Measurements from ENCODE around the gene GIN1.

GIN1 gene

GRCh38 chr5:103128202-103128601 is 8.3 kb upstream of the GIN1 start:
- H3K27me3 ChIP-seq (ENCODE audit: control insufficient read depth in 1 of 2, insufficient read depth in 2 of 2, low read length in 2 of 2) = no peaks in the 10 kb centered on the region
- H3K9me3 ChIP-seq (ENCODE audit: control insufficient read depth in 2 of 2, low read length in 2 of 2) = no peaks in the 10 kb centered on the region
- H3K27ac ChIP-seq (ENCODE audit: low read length) = no peak overlapping the region
- H3K36me3 ChIP-seq (ENCODE audit: control insufficient read depth in 2 of 2, insufficient read depth in 2 of 2, low read length in 2 of 2) = no peaks in the 10 kb centered on the region
- H3K4me3 ChIP-seq (ENCODE audit: low read length in 2 of 2) = no peak overlapping the region
- H3K9ac ChIP-seq (ENCODE audit: low read length in 2 of 2) = no peak overlapping the region
- H3K4me1 ChIP-seq (ENCODE audit: control insufficient read depth, insufficient read depth, low read length) = no peaks in the 10 kb centered on the region

GRCh38 chr5:103127292-103127817 is 7.4 kb upstream of the GIN1 start:
- Histone ChIP-seq H3K4me1 (ENCODE audit: control insufficient read depth, insufficient read depth, low read length) (peaks cover 3% of the 10 kb centered on the region), H3K4me3 (ENCODE audit: low read length in 2 of 2) (no peak overlapping the region), H3K27me3 (ENCODE audit: control insufficient read depth in 1 of 2, insufficient read depth in 2 of 2, low read length in 2 of 2) (no peaks in the 10 kb centered on the region), H3K27ac (ENCODE audit: low read length) (no peak overlapping the region), H3K9ac (ENCODE audit: low read length in 2 of 2) (no peak overlapping the region), H3K36me3 (ENCODE audit: control insufficient read depth in 2 of 2, insufficient read depth in 2 of 2, low read length in 2 of 2) (no peaks in the 10 kb centered on the region), H3K9me3 (ENCODE audit: control insufficient read depth in 2 of 2, low read length in 2 of 2) (no peaks in the 10 kb centered on the region)

GRCh38 chr5:103126557-103126956 is 6.6 kb upstream of the GIN1 start:
- Histone ChIP-seq H3K27ac (ENCODE audit: low read length) (no peak overlapping the region), H3K4me3 (ENCODE audit: low read length in 2 of 2) (no peak overlapping the region), H3K36me3 (ENCODE audit: control insufficient read depth in 2 of 2, insufficient read depth in 2 of 2, low read length in 2 of 2) (no peaks in the 10 kb centered on the region), H3K9me3 (ENCODE audit: control insufficient read depth in 2 of 2, low read length in 2 of 2) (no peaks in the 10 kb centered on the region), H3K4me1 (ENCODE audit: control insufficient read depth, insufficient read depth, low read length) (peaks cover 3% of the 10 kb centered on the region), H3K27me3 (ENCODE audit: control insufficient read depth in 1 of 2, insufficient read depth in 2 of 2, low read length in 2 of 2) (no peaks in the 10 kb centered on the region), H3K9ac (ENCODE audit: low read length in 2 of 2) (no peak overlapping the region)

- Histone ChIP-seq H3K27me3 (ENCODE audit: control insufficient read depth in 1 of 2, insufficient read depth in 2 of 2, low read length in 2 of 2) (no peaks in the 10 kb centered on the region), H3K36me3 (ENCODE audit: control insufficient read depth in 2 of 2, insufficient read depth in 2 of 2, low read length in 2 of 2) (no peaks in the 10 kb centered on the region), H3K9me3 (ENCODE audit: control insufficient read depth in 2 of 2, low read length in 2 of 2) (no peaks in the 10 kb centered on the region), H3K9ac (ENCODE audit: low read length in 2 of 2) (no peak overlapping the region), H3K27ac (ENCODE audit: low read length) (no peak overlapping the region), H3K4me1 (ENCODE audit: control insufficient read depth, insufficient read depth, low read length) (peaks cover 7% of the 10 kb centered on the region), H3K4me3 (ENCODE audit: low read length in 2 of 2) (no peak overlapping the region)
Measured at GRCh38 chr5:103122242-103122641, 2.3 kb upstream of the GIN1 start.

GRCh38 chr5:103120607-103121200 is 766 bp upstream of the GIN1 start:
- peak overlapping the region; percentile 84 to 98 for H3K9ac ChIP-seq (ENCODE audit: low read length in 2 of 2)
- H3K9me3 ChIP-seq (ENCODE audit: control insufficient read depth in 2 of 2, low read length in 2 of 2) = no peaks in the 10 kb centered on the region
- H3K36me3 ChIP-seq (ENCODE audit: control insufficient read depth in 2 of 2, insufficient read depth in 2 of 2, low read length in 2 of 2) = no peaks in the 10 kb centered on the region
- no peaks in the 10 kb centered on the region for H3K27me3 ChIP-seq (ENCODE audit: control insufficient read depth in 1 of 2, insufficient read depth in 2 of 2, low read length in 2 of 2)
- H3K27ac ChIP-seq (ENCODE audit: low read length) = peak overlapping the region; percentile 91
- H3K4me3 ChIP-seq (ENCODE audit: low read length in 2 of 2) = peak overlapping the region; percentile 97 to 98
- peaks cover 7% of the 10 kb centered on the region for H3K4me1 ChIP-seq (ENCODE audit: control insufficient read depth, insufficient read depth, low read length)

- no peaks in the 10 kb centered on the region for H3K27me3 ChIP-seq (ENCODE audit: control insufficient read depth in 1 of 2, insufficient read depth in 2 of 2, low read length in 2 of 2)
- H3K9ac ChIP-seq (ENCODE audit: low read length in 2 of 2) = peak overlapping the region; percentile 84 to 98
- H3K4me3 ChIP-seq (ENCODE audit: low read length in 2 of 2) = peak overlapping the region; percentile 97 to 98
- H3K4me1 ChIP-seq (ENCODE audit: control insufficient read depth, insufficient read depth, low read length) = peaks cover 7% of the 10 kb centered on the region
- no peaks in the 10 kb centered on the region for H3K36me3 ChIP-seq (ENCODE audit: control insufficient read depth in 2 of 2, insufficient read depth in 2 of 2, low read length in 2 of 2)
- H3K27ac ChIP-seq (ENCODE audit: low read length) = peak overlapping the region; percentile 91
- no peaks in the 10 kb centered on the region for H3K9me3 ChIP-seq (ENCODE audit: control insufficient read depth in 2 of 2, low read length in 2 of 2)
Measured at GRCh38 chr5:103119070-103119764, 721 bp downstream of the GIN1 start.

GRCh38 chr5:103117471-103117991 is 2.4 kb downstream of the GIN1 start:
- H3K9me3 ChIP-seq (ENCODE audit: control insufficient read depth in 2 of 2, low read length in 2 of 2) = no peaks in the 10 kb centered on the region
- peaks cover 4% of the 10 kb centered on the region for H3K4me1 ChIP-seq (ENCODE audit: control insufficient read depth, insufficient read depth, low read length)
- H3K27ac ChIP-seq (ENCODE audit: low read length) = no peak overlapping the region
- H3K4me3 ChIP-seq (ENCODE audit: low read length in 2 of 2) = no peak overlapping the region
- H3K36me3 ChIP-seq (ENCODE audit: control insufficient read depth in 2 of 2, insufficient read depth in 2 of 2, low read length in 2 of 2) = no peaks in the 10 kb centered on the region
- H3K27me3 ChIP-seq (ENCODE audit: control insufficient read depth in 1 of 2, insufficient read depth in 2 of 2, low read length in 2 of 2) = no peaks in the 10 kb centered on the region
- no peak overlapping the region for H3K9ac ChIP-seq (ENCODE audit: low read length in 2 of 2)

GRCh38 chr5:103114440-103114839 is 5.5 kb downstream of the GIN1 start:
- H3K9ac ChIP-seq (ENCODE audit: low read length in 2 of 2) = no peak overlapping the region
- no peaks in the 10 kb centered on the region for H3K27me3 ChIP-seq (ENCODE audit: control insufficient read depth in 1 of 2, insufficient read depth in 2 of 2, low read length in 2 of 2)
- no peaks in the 10 kb centered on the region for H3K9me3 ChIP-seq (ENCODE audit: control insufficient read depth in 2 of 2, low read length in 2 of 2)
- peaks cover 4% of the 10 kb centered on the region for H3K4me1 ChIP-seq (ENCODE audit: control insufficient read depth, insufficient read depth, low read length)
- no peaks in the 10 kb centered on the region for H3K36me3 ChIP-seq (ENCODE audit: control insufficient read depth in 2 of 2, insufficient read depth in 2 of 2, low read length in 2 of 2)
- no peak overlapping the region for H3K27ac ChIP-seq (ENCODE audit: low read length)
- H3K4me3 ChIP-seq (ENCODE audit: low read length in 2 of 2) = no peak overlapping the region

GRCh38 chr5:103112910-103113309 is 7.0 kb downstream of the GIN1 start:
- Histone ChIP-seq H3K36me3 (ENCODE audit: control insufficient read depth in 2 of 2, insufficient read depth in 2 of 2, low read length in 2 of 2) (no peaks in the 10 kb centered on the region), H3K27ac (ENCODE audit: low read length) (no peak overlapping the region), H3K4me1 (ENCODE audit: control insufficient read depth, insufficient read depth, low read length) (no peaks in the 10 kb centered on the region), H3K9me3 (ENCODE audit: control insufficient read depth in 2 of 2, low read length in 2 of 2) (no peaks in the 10 kb centered on the region), H3K4me3 (ENCODE audit: low read length in 2 of 2) (no peak overlapping the region), H3K27me3 (ENCODE audit: control insufficient read depth in 1 of 2, insufficient read depth in 2 of 2, low read length in 2 of 2) (no peaks in the 10 kb centered on the region), H3K9ac (ENCODE audit: low read length in 2 of 2) (no peak overlapping the region)

- no peaks in the 10 kb centered on the region for H3K36me3 ChIP-seq (ENCODE audit: control insufficient read depth in 2 of 2, insufficient read depth in 2 of 2, low read length in 2 of 2)
- H3K9me3 ChIP-seq (ENCODE audit: control insufficient read depth in 2 of 2, low read length in 2 of 2) = no peaks in the 10 kb centered on the region
- H3K27ac ChIP-seq (ENCODE audit: low read length) = no peak overlapping the region
- no peak overlapping the region for H3K4me3 ChIP-seq (ENCODE audit: low read length in 2 of 2)
- H3K9ac ChIP-seq (ENCODE audit: low read length in 2 of 2) = no peak overlapping the region
- H3K27me3 ChIP-seq (ENCODE audit: control insufficient read depth in 1 of 2, insufficient read depth in 2 of 2, low read length in 2 of 2) = no peaks in the 10 kb centered on the region
- no peaks in the 10 kb centered on the region for H3K4me1 ChIP-seq (ENCODE audit: control insufficient read depth, insufficient read depth, low read length)
Measured at GRCh38 chr5:103111468-103111867, 8.5 kb downstream of the GIN1 start.

GRCh38 chr5:103110403-103110802 is 9.5 kb downstream of the GIN1 start:
- H3K36me3 ChIP-seq (ENCODE audit: control insufficient read depth in 2 of 2, insufficient read depth in 2 of 2, low read length in 2 of 2) = no peaks in the 10 kb centered on the region

More at GRCh38 chr5:103110403-103110802, 9.5 kb downstream of the GIN1 start:
- H3K27me3 ChIP-seq (ENCODE audit: control insufficient read depth in 1 of 2, insufficient read depth in 2 of 2, low read length in 2 of 2) = no peaks in the 10 kb centered on the region
- no peak overlapping the region for H3K27ac ChIP-seq (ENCODE audit: low read length)
- H3K9me3 ChIP-seq (ENCODE audit: control insufficient read depth in 2 of 2, low read length in 2 of 2) = no peaks in the 10 kb centered on the region
- H3K9ac ChIP-seq (ENCODE audit: low read length in 2 of 2) = no peak overlapping the region
- no peaks in the 10 kb centered on the region for H3K4me1 ChIP-seq (ENCODE audit: control insufficient read depth, insufficient read depth, low read length)
- H3K4me3 ChIP-seq (ENCODE audit: low read length in 2 of 2) = no peak overlapping the region
